COLO829 (cell line): ENCODE measurements around the gene CLDN17.

ENCODE experiments used
- DNase-seq: peaks from one replicate; pipeline ENCODE4 v3.0.0; 2012; ENCODE audit warnings: low spot score

CLDN17 gene

GRCh38 chr21:30117631-30118030, 49.0 kb downstream of the CLDN17 start:
- DNase-seq = no peak

- DNase-seq = no peak
Observed at GRCh38 chr21:30116479-30116878, 50.1 kb downstream of the CLDN17 start.
